SK-N-SH (cell line): Measurements from ENCODE around the gene IL13RA1. TPM values are rescaled to one million over a fixed set of nuclear protein-coding genes. Genes with fewer than 3 reads are reported as not detected.
A peak's percentile ranks its signal among the peaks of the same experiment; 100 is the strongest.

ENCODE experiments used
- CTCF ChIA-PET: fragments of 300-600, 350-600 bp; formaldehyde crosslinking; extraction: SDS; loops from one replicate; lab custom pipeline; 2021; lab: Yijun Ruan, JAX
- POLR2A ChIA-PET: fragments of 350-600 bp; sonication (Branson Sonifier 250); formaldehyde crosslinking; extraction: SDS; loops from one replicate; lab custom pipeline; 2020; ENCODE audit warnings: antibody characterized with exemption, inconsistent platforms; lab: Yijun Ruan, JAX
- DNase-seq: peaks from one replicate; pipeline ENCODE4 v3.0.0; 2012
- H2AFZ ChIP-seq: fragments of 200-600 bp; sonication (generic); 2 replicates; pipeline ENCODE4 v1.8.1; 2016; ENCODE audit warnings: antibody characterized with exemption, mild to moderate bottlenecking, low read depth
- H3F3A ChIP-seq: fragments of 200-600 bp; sonication (generic); replicated peaks from 2 replicates; pipeline ENCODE3; 2016; ENCODE audit warnings: antibody characterized with exemption, mild to moderate bottlenecking; ENCODE audit not compliant: insufficient read depth
- H3K27ac ChIP-seq, 2 experiments: fragments of 200-500 bp in 1 of 2; fragments of 200-600 bp in 1 of 2; sonication (Bioruptor generic) in 1 of 2; sonication (generic), shearing (Covaris generic) in 1 of 2; 2 replicates each; pipeline versions ENCODE4 v1.5.1 to v1.6.1; 2014 to 2016; ENCODE audit warnings: low read depth in 2 of 2, inconsistent platforms in 1 of 2, low read length in 1 of 2, mild to moderate bottlenecking in 1 of 2, mixed read lengths in 1 of 2
- H3K27me3 ChIP-seq: fragments of 200-600 bp; sonication (generic), shearing (Covaris generic); 2 replicates; pipeline ENCODE4 v1.6.1; 2016; ENCODE audit warnings: mixed run types; ENCODE audit not compliant: insufficient read depth
- H3K36me3 ChIP-seq, 2 experiments: fragments of 200-500 bp in 1 of 2; fragments of 200-600 bp in 1 of 2; sonication (Bioruptor generic) in 1 of 2; sonication (generic) in 1 of 2; replicated peaks in 1 of 2; 2 replicates each; pipeline versions ENCODE3 to v1.5.1; 2014 to 2016; ENCODE audit warnings: low read length in 1 of 2, mild to moderate bottlenecking in 1 of 2; ENCODE audit not compliant: insufficient read depth in 2 of 2, control insufficient read depth in 1 of 2
- H3K4me1 ChIP-seq, 2 experiments: fragments of 200-500 bp in 1 of 2; fragments of 200-600 bp in 1 of 2; sonication (Bioruptor generic) in 1 of 2; sonication (generic), shearing (Covaris generic) in 1 of 2; 2 replicates each; pipeline versions ENCODE4 v1.5.1 to v1.6.1; 2014 to 2016; ENCODE audit warnings: low read depth in 1 of 2, low read length in 1 of 2, mixed run types in 1 of 2; ENCODE audit not compliant: insufficient read depth in 2 of 2, control insufficient read depth in 1 of 2
- H3K4me2 ChIP-seq: fragments of 200-600 bp; sonication (generic), shearing (Covaris generic); 2 replicates; pipeline ENCODE4 v1.6.1; 2017; ENCODE audit warnings: mixed run types
- H3K4me3 ChIP-seq, 2 experiments: fragments of 200-500 bp in 1 of 2; fragments of 200-600 bp in 1 of 2; sonication (Bioruptor generic) in 1 of 2; sonication (generic), shearing (Covaris generic) in 1 of 2; 2 replicates each; pipeline versions ENCODE4 v1.5.1 to v1.8.1; 2014 to 2016; ENCODE audit warnings: low read depth in 2 of 2, inconsistent platforms in 1 of 2, low read length in 1 of 2, mild to moderate bottlenecking in 1 of 2, mixed read lengths in 1 of 2, moderate library complexity in 1 of 2
- H3K79me2 ChIP-seq: fragments of 200-600 bp; sonication (generic); 2 replicates; pipeline ENCODE4 v1.8.1; 2017; ENCODE audit warnings: mild to moderate bottlenecking; ENCODE audit not compliant: insufficient read depth
- H3K9ac ChIP-seq: fragments of 200-600 bp; sonication (generic); 2 replicates; pipeline ENCODE4 v1.6.1; 2017; ENCODE audit warnings: mixed run types
- H3K9me2 ChIP-seq: fragments of 200-600 bp; sonication (generic); 2 replicates; pipeline ENCODE4 v1.6.1; 2017; ENCODE audit warnings: mixed run types
- H3K9me3 ChIP-seq: fragments of 200-600 bp; sonication (generic); 2 replicates; pipeline ENCODE4 v1.6.1; 2017; ENCODE audit warnings: mixed run types, mild to moderate bottlenecking, moderate library complexity
- H4K20me1 ChIP-seq: fragments of 200-600 bp; sonication (generic); 2 replicates; pipeline ENCODE4 v1.6.1; 2017; ENCODE audit warnings: mild to moderate bottlenecking, mixed run types; ENCODE audit not compliant: insufficient read depth
- ELF1 ChIP-seq: IDR thresholded peaks from 2 replicates; pipeline ENCODE4 v1.4.0; 2012
- EP300 ChIP-seq, 2 experiments: IDR thresholded peaks; 2 replicates each; pipeline versions ENCODE4 v1.4.0 to v1.6.1; 2012; ENCODE audit warnings: borderline replicate concordance in 1 of 2, low read depth in 1 of 2, low read length in 1 of 2
- EZH2phosphoT487 ChIP-seq: fragments of 200-600 bp; sonication (generic); IDR thresholded peaks from 2 replicates; pipeline ENCODE4 v1.6.1; 2017; ENCODE audit warnings: low read depth, mixed run types, mild to moderate bottlenecking, antibody characterized with exemption, moderate library complexity, borderline replicate concordance
- FOSL2 ChIP-seq: IDR thresholded peaks from 2 replicates; pipeline ENCODE4 v1.4.0; 2012; ENCODE audit warnings: low read depth, mild to moderate bottlenecking, moderate library complexity, borderline replicate concordance
- GATA2 ChIP-seq: sonication (generic); formaldehyde crosslinking; IDR thresholded peaks from 2 replicates; pipeline ENCODE4 v1.5.0; 2020; ENCODE audit warnings: mild to moderate bottlenecking, missing genetic modification reagents
- MEF2A ChIP-seq: IDR thresholded peaks from 2 replicates; pipeline ENCODE4 v1.4.0; 2012; ENCODE audit warnings: low read depth, borderline replicate concordance
- NFIC ChIP-seq: IDR thresholded peaks from 2 replicates; pipeline ENCODE4 v1.4.0; 2012; ENCODE audit warnings: borderline replicate concordance
- POLR2AphosphoS5 ChIP-seq: IDR thresholded peaks from 2 replicates; pipeline ENCODE4 v1.6.1; 2012; ENCODE audit warnings: low read depth, low read length
- RFX5 ChIP-seq: IDR thresholded peaks from 2 replicates; pipeline ENCODE4 v1.6.1; 2012; ENCODE audit warnings: mild to moderate bottlenecking, improper control_type of control experiment, low read length
- SMC3 ChIP-seq: IDR thresholded peaks from 2 replicates; pipeline ENCODE4 v1.6.1; 2012; ENCODE audit warnings: low read depth, low read length, improper control_type of control experiment
- TAF1 ChIP-seq: IDR thresholded peaks from 2 replicates; pipeline ENCODE4 v1.6.1; 2012; ENCODE audit warnings: low read depth, mild to moderate bottlenecking, low read length, moderate library complexity, borderline replicate concordance
- TCF12 ChIP-seq: IDR thresholded peaks from 2 replicates; pipeline ENCODE4 v1.4.0; 2012
- YY1 ChIP-seq: IDR thresholded peaks from 2 replicates; pipeline ENCODE4 v1.4.0; 2012; ENCODE audit warnings: low read depth, mild to moderate bottlenecking
- WGBS: methylation state at CpG from one replicate; pipeline ENCODE4 v1.1.6; 2017; ENCODE audit warnings: low lambda C conversion rate; 5-methylcytosine and 5-hydroxymethylcytosine counted together
- polyA plus RNA-seq, 3 experiments: library from polyadenylated mRNA; depleted of rRNA; stranded (reverse); fragments of >200 nt; gene quantifications; 2 replicates each; pipeline ENCODE4 v1.2.3, GENCODE V29; 2012
- TF ChIP-seq, protein P1 (sequence below): IDR thresholded peaks from 2 replicates; pipeline ENCODE4; 2012
- TF ChIP-seq, protein P2 (sequence below): fragments of 150-350 bp; IDR thresholded peaks from 2 replicates; pipeline ENCODE4 v1.6.1; 2016; ENCODE audit warnings: mild to moderate bottlenecking, low read depth, low read length
- TF ChIP-seq, protein P3 (sequence below): fragments of 200-600 bp; sonication (generic); IDR thresholded peaks from 2 replicates; pipeline ENCODE4 v1.6.1; 2017; ENCODE audit warnings: antibody characterized with exemption, mild to moderate bottlenecking, moderate library complexity
- TF ChIP-seq, protein P4 (sequence below): IDR thresholded peaks from 2 replicates; pipeline ENCODE4 v1.4.0; 2012; ENCODE audit warnings: low read depth, borderline replicate concordance
- TF ChIP-seq, protein P5 (sequence below): IDR thresholded peaks from 2 replicates; pipeline ENCODE4 v1.4.0; 2012; ENCODE audit warnings: low read depth, borderline replicate concordance

Gene IL13RA1
- polyA plus RNA-seq, 1 of the 3 experiments (the other 2 are of a cell fraction), result 27.0 TPM

DNA sequence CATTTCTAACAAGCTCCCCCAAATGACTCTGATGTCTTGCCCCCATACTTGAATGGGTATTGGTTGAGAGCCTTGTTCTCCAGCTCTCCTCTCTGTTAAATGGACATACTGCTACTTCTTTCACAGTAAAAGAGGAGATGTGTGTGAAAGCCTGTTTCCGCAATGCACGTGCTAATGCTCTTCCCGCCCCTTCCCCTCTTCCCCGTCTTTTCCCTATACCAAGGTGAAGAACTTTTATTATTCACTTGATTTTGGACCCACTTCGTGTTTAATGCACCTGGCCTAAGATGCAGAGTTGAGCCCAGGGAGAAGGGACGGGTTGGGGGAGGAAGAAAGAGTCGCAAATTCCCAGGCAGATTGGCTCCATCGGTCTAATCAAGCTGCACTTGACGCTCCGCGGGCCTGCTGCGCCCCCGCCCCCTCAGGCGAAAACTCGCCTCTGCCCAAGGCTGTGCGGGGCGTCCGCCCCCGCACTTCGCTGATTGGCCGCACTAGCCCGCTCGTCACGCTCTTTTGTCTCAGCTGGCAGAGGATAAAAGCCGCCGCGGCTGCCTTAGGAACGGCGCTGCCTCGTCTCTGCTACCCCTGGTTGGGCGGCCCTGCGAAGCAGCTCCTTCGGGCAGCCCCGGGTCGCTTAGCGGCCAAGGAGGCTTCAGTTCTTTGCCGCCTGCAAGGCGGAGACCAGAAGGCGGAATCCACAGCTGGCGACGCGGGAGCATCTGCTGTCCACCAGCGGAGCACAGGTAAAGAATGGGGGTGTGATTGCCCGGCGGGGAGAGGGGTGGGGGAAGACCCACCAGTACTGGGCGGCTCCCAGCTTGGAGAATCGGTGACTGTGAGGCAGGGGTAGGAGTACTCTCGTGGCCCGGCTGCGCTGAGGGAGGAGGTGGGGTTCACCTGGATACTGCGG, 96.1 kb downstream of the IL13RA1 start, which contains the start of gene ZCCHC12:
ZCCHC12 (plus strand) TSS at position 562 of the 910 bp plus-strand sequence. CDS start 1,421 bp downstream, outside the sequence.
- 13% methylated on average over 29 of the region's 51 CpGs for whole genome bisulfite sequencing
- peak within 1 kb of the TSS; percentile 63; the same call in 1 of the 2 replicates for H2AFZ ChIP-seq
- H3K79me2 ChIP-seq, result no peaks in the 10 kb centered on the region
- CTCF ChIA-PET, result interaction anchor here (0.8 to 2.2 kb wide), 11 partner anchors 9 to 349 kb away, joined by 3 to 11 read pairs (median 3); no protein-coding TSS in a partner anchor
- H3K9me2 ChIP-seq, result no peaks in the 10 kb centered on the region
- no peak within 1 kb of the TSS for H3K27ac ChIP-seq
- no peaks in the 10 kb centered on the region for H4K20me1 ChIP-seq
- no peaks in the 10 kb centered on the region for H3K9me3 ChIP-seq
- DNase-seq, result peak; percentile 77
- TF ChIP-seq YY1, result no peak
- TF ChIP-seq POLR2AphosphoS5, result no peak
- no peak for TF ChIP-seq NFIC
- TF ChIP-seq, protein P1, sequence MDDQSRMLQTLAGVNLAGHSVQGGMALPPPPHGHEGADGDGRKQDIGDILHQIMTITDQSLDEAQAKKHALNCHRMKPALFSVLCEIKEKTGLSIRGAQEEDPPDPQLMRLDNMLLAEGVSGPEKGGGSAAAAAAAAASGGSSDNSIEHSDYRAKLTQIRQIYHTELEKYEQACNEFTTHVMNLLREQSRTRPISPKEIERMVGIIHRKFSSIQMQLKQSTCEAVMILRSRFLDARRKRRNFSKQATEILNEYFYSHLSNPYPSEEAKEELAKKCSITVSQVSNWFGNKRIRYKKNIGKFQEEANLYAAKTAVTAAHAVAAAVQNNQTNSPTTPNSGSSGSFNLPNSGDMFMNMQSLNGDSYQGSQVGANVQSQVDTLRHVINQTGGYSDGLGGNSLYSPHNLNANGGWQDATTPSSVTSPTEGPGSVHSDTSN, result peak; percentile 59; the same call in 1 of the 2 replicates
- no peaks in the 10 kb centered on the region for H3K36me3 ChIP-seq
- H3K4me2 ChIP-seq, result peak within 1 kb of the TSS; percentile 76
- no peak within 1 kb of the TSS for H3K9ac ChIP-seq
- POLR2A ChIA-PET, result interaction anchor here (1.4 kb wide), 1 partner anchor 16 kb away, joined by 4 read pairs; no protein-coding TSS in a partner anchor
- peaks cover 32% of the 10 kb centered on the region for H3K27me3 ChIP-seq
- H3F3A ChIP-seq, result no peaks in the 10 kb centered on the region
- no peaks in the 10 kb centered on the region; a peak in 1 of 4 replicates for H3K4me1 ChIP-seq
- H3K4me3 ChIP-seq, result peak within 1 kb of the TSS; percentile 46 to 64

DNA sequence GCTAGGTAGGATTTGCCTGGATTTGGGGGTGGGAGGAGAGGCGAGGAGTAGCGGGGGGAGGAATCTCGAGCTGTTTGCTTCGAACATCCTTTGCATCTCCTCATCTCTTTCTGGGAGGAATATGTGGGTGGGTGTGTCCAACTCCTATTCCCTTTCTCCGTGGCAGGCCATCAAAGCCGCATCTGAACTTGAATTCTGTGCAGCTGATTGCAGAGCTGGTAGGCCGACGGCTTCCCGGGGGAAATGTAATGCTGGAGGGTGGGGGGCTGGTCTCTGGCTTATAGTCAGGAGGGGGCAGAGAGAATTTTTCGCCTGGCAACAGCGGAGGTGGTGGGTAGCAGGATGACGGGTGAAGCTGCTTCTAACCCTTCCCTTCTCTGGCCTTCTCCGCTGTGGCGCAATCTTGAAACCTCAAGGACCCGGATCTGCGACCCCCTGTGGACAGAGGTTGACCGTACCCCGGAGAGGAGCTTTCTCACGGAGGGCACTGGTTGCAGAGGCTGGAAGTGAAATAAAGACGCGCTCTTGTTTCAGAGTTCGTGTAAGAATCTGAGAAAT, 96.8 kb downstream of the IL13RA1 start:
- H3F3A ChIP-seq, result no peaks in the 10 kb centered on the region
- no peaks in the 10 kb centered on the region; a peak in 1 of 4 replicates for H3K4me1 ChIP-seq
- no peaks in the 10 kb centered on the region for H4K20me1 ChIP-seq
- DNase-seq, result peak; percentile 71
- TF ChIP-seq YY1, result no peak
- no peak for TF ChIP-seq EZH2phosphoT487
- TF ChIP-seq ELF1, result no peak
- no peak for TF ChIP-seq RFX5
- no peak for TF ChIP-seq SMC3
- TF ChIP-seq, protein P2, sequence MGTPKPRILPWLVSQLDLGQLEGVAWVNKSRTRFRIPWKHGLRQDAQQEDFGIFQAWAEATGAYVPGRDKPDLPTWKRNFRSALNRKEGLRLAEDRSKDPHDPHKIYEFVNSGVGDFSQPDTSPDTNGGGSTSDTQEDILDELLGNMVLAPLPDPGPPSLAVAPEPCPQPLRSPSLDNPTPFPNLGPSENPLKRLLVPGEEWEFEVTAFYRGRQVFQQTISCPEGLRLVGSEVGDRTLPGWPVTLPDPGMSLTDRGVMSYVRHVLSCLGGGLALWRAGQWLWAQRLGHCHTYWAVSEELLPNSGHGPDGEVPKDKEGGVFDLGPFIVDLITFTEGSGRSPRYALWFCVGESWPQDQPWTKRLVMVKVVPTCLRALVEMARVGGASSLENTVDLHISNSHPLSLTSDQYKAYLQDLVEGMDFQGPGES, result no peak
- no peak for TF ChIP-seq MEF2A
- no peak for TF ChIP-seq GATA2 (CRISPR knock-in tag)
- TF ChIP-seq, protein P3, sequence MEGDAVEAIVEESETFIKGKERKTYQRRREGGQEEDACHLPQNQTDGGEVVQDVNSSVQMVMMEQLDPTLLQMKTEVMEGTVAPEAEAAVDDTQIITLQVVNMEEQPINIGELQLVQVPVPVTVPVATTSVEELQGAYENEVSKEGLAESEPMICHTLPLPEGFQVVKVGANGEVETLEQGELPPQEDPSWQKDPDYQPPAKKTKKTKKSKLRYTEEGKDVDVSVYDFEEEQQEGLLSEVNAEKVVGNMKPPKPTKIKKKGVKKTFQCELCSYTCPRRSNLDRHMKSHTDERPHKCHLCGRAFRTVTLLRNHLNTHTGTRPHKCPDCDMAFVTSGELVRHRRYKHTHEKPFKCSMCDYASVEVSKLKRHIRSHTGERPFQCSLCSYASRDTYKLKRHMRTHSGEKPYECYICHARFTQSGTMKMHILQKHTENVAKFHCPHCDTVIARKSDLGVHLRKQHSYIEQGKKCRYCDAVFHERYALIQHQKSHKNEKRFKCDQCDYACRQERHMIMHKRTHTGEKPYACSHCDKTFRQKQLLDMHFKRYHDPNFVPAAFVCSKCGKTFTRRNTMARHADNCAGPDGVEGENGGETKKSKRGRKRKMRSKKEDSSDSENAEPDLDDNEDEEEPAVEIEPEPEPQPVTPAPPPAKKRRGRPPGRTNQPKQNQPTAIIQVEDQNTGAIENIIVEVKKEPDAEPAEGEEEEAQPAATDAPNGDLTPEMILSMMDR, result no peak
- TF ChIP-seq, protein P4, sequence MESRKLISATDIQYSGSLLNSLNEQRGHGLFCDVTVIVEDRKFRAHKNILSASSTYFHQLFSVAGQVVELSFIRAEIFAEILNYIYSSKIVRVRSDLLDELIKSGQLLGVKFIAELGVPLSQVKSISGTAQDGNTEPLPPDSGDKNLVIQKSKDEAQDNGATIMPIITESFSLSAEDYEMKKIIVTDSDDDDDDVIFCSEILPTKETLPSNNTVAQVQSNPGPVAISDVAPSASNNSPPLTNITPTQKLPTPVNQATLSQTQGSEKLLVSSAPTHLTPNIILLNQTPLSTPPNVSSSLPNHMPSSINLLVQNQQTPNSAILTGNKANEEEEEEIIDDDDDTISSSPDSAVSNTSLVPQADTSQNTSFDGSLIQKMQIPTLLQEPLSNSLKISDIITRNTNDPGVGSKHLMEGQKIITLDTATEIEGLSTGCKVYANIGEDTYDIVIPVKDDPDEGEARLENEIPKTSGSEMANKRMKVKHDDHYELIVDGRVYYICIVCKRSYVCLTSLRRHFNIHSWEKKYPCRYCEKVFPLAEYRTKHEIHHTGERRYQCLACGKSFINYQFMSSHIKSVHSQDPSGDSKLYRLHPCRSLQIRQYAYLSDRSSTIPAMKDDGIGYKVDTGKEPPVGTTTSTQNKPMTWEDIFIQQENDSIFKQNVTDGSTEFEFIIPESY, result no peak
- no peak for TF ChIP-seq FOSL2
- TF ChIP-seq, protein P5, sequence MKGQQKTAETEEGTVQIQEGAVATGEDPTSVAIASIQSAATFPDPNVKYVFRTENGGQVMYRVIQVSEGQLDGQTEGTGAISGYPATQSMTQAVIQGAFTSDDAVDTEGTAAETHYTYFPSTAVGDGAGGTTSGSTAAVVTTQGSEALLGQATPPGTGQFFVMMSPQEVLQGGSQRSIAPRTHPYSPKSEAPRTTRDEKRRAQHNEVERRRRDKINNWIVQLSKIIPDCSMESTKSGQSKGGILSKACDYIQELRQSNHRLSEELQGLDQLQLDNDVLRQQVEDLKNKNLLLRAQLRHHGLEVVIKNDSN, result no peak
- TF ChIP-seq TCF12, result no peak
- no peak for TF ChIP-seq EP300 (IDR thresholded peaks at IDR 0.05; ENCODE audit: borderline replicate concordance in 1 of 2, low read depth in 1 of 2, low read length in 1 of 2)
- no peak for TF ChIP-seq TAF1
- CTCF ChIA-PET, result interaction anchor here (0.6 to 2.2 kb wide), 14 partner anchors 9 to 365 kb away, joined by 3 to 11 read pairs (median 3); no protein-coding TSS in a partner anchor
- no peaks in the 10 kb centered on the region for H3K36me3 ChIP-seq
- no peaks in the 10 kb centered on the region for H3K9me3 ChIP-seq
- POLR2A ChIA-PET, result interaction anchor here (1.4 kb wide), 1 partner anchor 15 kb away, joined by 4 read pairs; no protein-coding TSS in a partner anchor
- H3K79me2 ChIP-seq, result no peaks in the 10 kb centered on the region
- H2AFZ ChIP-seq, result peak overlapping the region; percentile 63; the same call in 1 of the 2 replicates
- H3K4me2 ChIP-seq, result peak overlapping the region; percentile 76
- WGBS, result 29% methylated on average over 21 of the region's 22 CpGs
- no peak overlapping the region for H3K27ac ChIP-seq
- no peaks in the 10 kb centered on the region for H3K9me2 ChIP-seq
- no peak overlapping the region for H3K9ac ChIP-seq
- H3K4me3 ChIP-seq, result peak overlapping the region; percentile 46 to 64; a peak in 3 of 4 replicates
- H3K27me3 ChIP-seq, result peaks cover 33% of the 10 kb centered on the region
